ENCODE measurements around the gene PLCB1.

GRCh38 chr20:8291200-8291599 is 159.1 kb downstream of the PLCB1 start:
- no peak for TF ChIP-seq POLR2A (IDR thresholded peaks at IDR 0.05; ENCODE audit: low read length)
- no peak for TF ChIP-seq GATA1 (IDR thresholded peaks at IDR 0.05; ENCODE audit: low read depth, low read length)
